GM10248 (cell line): ENCODE results near the gene BPIFB6.

Experiments used
- CTCF ChIA-PET: fragments of 300-600 bp; sonication (Branson Sonifier 250); formaldehyde crosslinking; extraction: SDS; loops from one replicate; lab custom pipeline; 2021; ENCODE audit warnings: antibody characterized with exemption; lab: Yijun Ruan, JAX
- POLR2A ChIA-PET: fragments of 350-650 bp; sonication (Branson Sonifier 250); formaldehyde crosslinking; extraction: SDS; loops from one replicate; lab custom pipeline; 2020; ENCODE audit warnings: antibody characterized with exemption; lab: Yijun Ruan, JAX
- DNase-seq: peaks from one replicate; pipeline ENCODE4 v3.0.0; 2012; ENCODE audit errors: extremely low spot score
- TF ChIP-seq, protein P1 (sequence below): IDR thresholded peaks from 2 replicates; pipeline ENCODE4 v1.5.1; 2012; ENCODE audit warnings: mild to moderate bottlenecking, low read depth; ENCODE audit errors: extremely low read depth, missing control alignments, control extremely low read depth

BPIFB6 gene

DNA sequence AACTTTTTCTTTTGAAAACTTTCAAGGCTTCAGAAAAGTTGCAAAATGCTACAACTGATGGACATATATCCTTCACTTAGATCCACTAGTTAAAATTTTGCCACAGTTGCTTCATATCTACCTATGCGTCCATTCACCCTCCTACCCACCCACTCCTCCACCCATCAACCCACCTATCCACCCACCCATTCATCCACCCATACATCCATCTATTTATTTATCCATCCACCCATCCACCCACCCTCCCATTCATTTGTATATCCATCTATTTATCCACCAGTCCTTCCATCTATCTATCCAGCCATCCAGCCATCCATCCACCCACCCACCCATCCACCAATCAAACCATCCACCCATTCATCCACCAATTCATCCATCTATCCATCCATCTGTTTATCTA, 61.6 kb downstream of the BPIFB6 start:
- TF ChIP-seq, protein P1, sequence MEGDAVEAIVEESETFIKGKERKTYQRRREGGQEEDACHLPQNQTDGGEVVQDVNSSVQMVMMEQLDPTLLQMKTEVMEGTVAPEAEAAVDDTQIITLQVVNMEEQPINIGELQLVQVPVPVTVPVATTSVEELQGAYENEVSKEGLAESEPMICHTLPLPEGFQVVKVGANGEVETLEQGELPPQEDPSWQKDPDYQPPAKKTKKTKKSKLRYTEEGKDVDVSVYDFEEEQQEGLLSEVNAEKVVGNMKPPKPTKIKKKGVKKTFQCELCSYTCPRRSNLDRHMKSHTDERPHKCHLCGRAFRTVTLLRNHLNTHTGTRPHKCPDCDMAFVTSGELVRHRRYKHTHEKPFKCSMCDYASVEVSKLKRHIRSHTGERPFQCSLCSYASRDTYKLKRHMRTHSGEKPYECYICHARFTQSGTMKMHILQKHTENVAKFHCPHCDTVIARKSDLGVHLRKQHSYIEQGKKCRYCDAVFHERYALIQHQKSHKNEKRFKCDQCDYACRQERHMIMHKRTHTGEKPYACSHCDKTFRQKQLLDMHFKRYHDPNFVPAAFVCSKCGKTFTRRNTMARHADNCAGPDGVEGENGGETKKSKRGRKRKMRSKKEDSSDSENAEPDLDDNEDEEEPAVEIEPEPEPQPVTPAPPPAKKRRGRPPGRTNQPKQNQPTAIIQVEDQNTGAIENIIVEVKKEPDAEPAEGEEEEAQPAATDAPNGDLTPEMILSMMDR = no peak
- CTCF ChIA-PET = interaction anchor here (1.2 kb wide), 1 partner anchor 9 kb away, joined by 3 read pairs; no protein-coding TSS in a partner anchor
- POLR2A ChIA-PET = no interaction called here
- DNase-seq = no peak

DNA sequence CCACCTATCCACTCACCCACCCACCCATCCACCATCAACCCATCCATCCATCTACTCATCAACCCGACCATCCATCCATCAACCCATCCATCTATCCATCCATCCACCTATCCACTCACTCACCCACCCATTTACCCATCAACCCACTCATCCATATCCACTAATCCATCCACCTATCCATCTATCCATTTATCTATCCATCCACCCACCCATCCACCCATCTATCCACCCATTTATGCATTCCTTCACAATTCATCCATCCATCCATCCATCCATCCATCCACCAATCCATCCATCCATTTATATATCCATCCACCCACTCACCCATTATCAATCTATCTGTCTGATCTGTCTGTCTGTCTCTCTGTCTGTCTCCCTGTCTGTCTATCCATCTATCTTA, 62.1 kb downstream of the BPIFB6 start:
- CTCF ChIA-PET = no interaction called here
- TF ChIP-seq, protein P1 = no peak
- no peak for DNase-seq
- POLR2A ChIA-PET = no interaction called here
